HCT116 (cell line): ENCODE data around the gene PPM1M. TPM values are rescaled to one million over a fixed set of nuclear protein-coding genes. Genes with fewer than 3 reads are reported as not detected.

Experiments used
- ATAC-seq: fragments of 200-7000 bp; cut with Tn5 transposase; 2 replicates; pipeline ENCODE4 v1.9.1; 2020; ENCODE audit warnings: mild to moderate bottlenecking, moderate library complexity
- BruUV-seq: library from RNA; stranded (reverse); fragments of 400-500 nt; replicated peaks from 2 replicates; lab custom pipeline; 2021; lab: Mats Ljungman, UMichigan
- CTCF ChIA-PET: fragments of 300-600 bp; sonication (Branson Sonifier 250); formaldehyde crosslinking; loops from one replicate; lab custom pipeline; 2021; ENCODE audit warnings: antibody characterized with exemption; lab: Charles Lee
- POLR2A ChIA-PET: fragments of 300-600, 350-600 bp; sonication (Branson Sonifier 250); formaldehyde crosslinking; loops from one replicate; lab custom pipeline; 2021; ENCODE audit warnings: antibody characterized with exemption; lab: Charles Lee
- RAD21 ChIA-PET, 2 experiments: fragments of 300-600 bp; sonication (Branson Sonifier 250); formaldehyde crosslinking; loops; one replicate each; lab custom pipeline; 2023; ENCODE audit warnings: low total read pairs in 2 of 2; ENCODE audit not compliant: uncharacterized antibody in 2 of 2, unreplicated experiment in 2 of 2, low non-redundant PET in 1 of 2; lab: Charles Lee
- DNase-seq: peaks from one replicate; pipeline ENCODE4 v3.0.0-alpha.2; 2010; ENCODE audit warnings: low read depth, low spot score
- H2AFZ ChIP-seq: fragments of 200-600 bp; shearing (Covaris generic), sonication (generic); 2 replicates; pipeline ENCODE4 v1.6.1; 2017; ENCODE audit warnings: low read depth, mixed run types, mixed read lengths, antibody characterized with exemption, low read length; ENCODE audit not compliant: poor library complexity, severe bottlenecking
- H3K27ac ChIP-seq: 2 replicates; pipeline ENCODE4 v1.5.1; 2012; ENCODE audit warnings: low read depth, low read length
- H3K27me3 ChIP-seq: fragments of 200-600 bp; sonication (generic); 2 replicates; pipeline ENCODE4 v1.6.1; 2016; ENCODE audit warnings: mixed run types, low read length, mixed read lengths; ENCODE audit not compliant: insufficient read depth
- H3K36me3 ChIP-seq, 2 experiments: fragments of 200-500 bp in 1 of 2; fragments of 200-600 bp in 1 of 2; sonication (Bioruptor generic) in 1 of 2; sonication (generic) in 1 of 2; 2 replicates each; pipeline versions ENCODE4 v1.5.1 to v1.6.1; 2014 to 2016; ENCODE audit warnings: low read length in 2 of 2, inconsistent platforms in 1 of 2, mixed read lengths in 1 of 2, mixed run types in 1 of 2; ENCODE audit not compliant: insufficient read depth in 2 of 2, control insufficient read depth in 1 of 2
- H3K4me1 ChIP-seq, 2 experiments: fragments of 200-600 bp in 1 of 2; sonication (generic) in 1 of 2; 2 replicates each; pipeline versions ENCODE4 v1.5.1 to v1.6.1; 2012 to 2017; ENCODE audit warnings: low read length in 2 of 2, inconsistent platforms in 1 of 2, mild to moderate bottlenecking in 1 of 2, mixed read lengths in 1 of 2, mixed run types in 1 of 2, moderate library complexity in 1 of 2; ENCODE audit not compliant: insufficient read depth in 2 of 2, control insufficient read depth in 1 of 2
- H3K4me2 ChIP-seq: fragments of 200-600 bp; sonication (generic); 2 replicates; pipeline ENCODE4 v1.6.1; 2017; ENCODE audit warnings: mixed run types, low read length, mixed read lengths
- H3K4me3 ChIP-seq, 2 experiments: fragments of 200-600 bp in 1 of 2; sonication (generic) in 1 of 2; replicated peaks in 1 of 2; 2 replicates each; pipeline ENCODE4 v1.5.1; 2011 to 2016; ENCODE audit warnings: low read length in 2 of 2, control low read depth in 1 of 2, low read depth in 1 of 2, mild to moderate bottlenecking in 1 of 2, mixed read lengths in 1 of 2, mixed run types in 1 of 2
- H3K79me2 ChIP-seq: fragments of 200-600 bp; sonication (generic); 2 replicates; pipeline ENCODE4 v1.6.1; 2017; ENCODE audit warnings: mild to moderate bottlenecking, mixed run types, low read length, moderate library complexity, mixed read lengths; ENCODE audit not compliant: insufficient read depth
- H3K9ac ChIP-seq: fragments of 200-600 bp; sonication (generic); 2 replicates; pipeline ENCODE4 v1.6.1; 2016; ENCODE audit warnings: low read length, mixed read lengths
- H3K9me2 ChIP-seq: fragments of 200-600 bp; sonication (generic), shearing (Covaris generic); 2 replicates; pipeline ENCODE4 v1.6.1; 2017; ENCODE audit warnings: mixed run types, mild to moderate bottlenecking, moderate library complexity; ENCODE audit not compliant: insufficient read depth
- H3K9me3 ChIP-seq, 2 experiments: fragments of 200-500 bp in 1 of 2; fragments of 200-600 bp in 1 of 2; sonication (Bioruptor generic) in 1 of 2; sonication (generic) in 1 of 2; 2 replicates each; pipeline ENCODE4 v1.6.1; 2014 to 2017; ENCODE audit warnings: low read length in 2 of 2, mixed read lengths in 2 of 2, inconsistent platforms in 1 of 2, low read depth in 1 of 2, mild to moderate bottlenecking in 1 of 2, mixed run types in 1 of 2, moderate library complexity in 1 of 2; ENCODE audit not compliant: control insufficient read depth in 1 of 2, insufficient read depth in 1 of 2
- H4K20me1 ChIP-seq: fragments of 200-600 bp; sonication (generic), shearing (Covaris generic); 2 replicates; pipeline ENCODE4 v1.6.1; 2017; ENCODE audit warnings: mixed run types, mild to moderate bottlenecking, moderate library complexity; ENCODE audit not compliant: insufficient read depth
- CBX3 ChIP-seq: IDR thresholded peaks from 2 replicates; pipeline ENCODE4 v1.6.1; 2012; ENCODE audit warnings: low read depth
- CEBPB ChIP-seq: IDR thresholded peaks from 2 replicates; pipeline ENCODE4 v1.6.1; 2012; ENCODE audit warnings: low read depth
- FOSL1 ChIP-seq: IDR thresholded peaks from 2 replicates; pipeline ENCODE4 v1.6.1; 2012; ENCODE audit warnings: low read depth
- JUND ChIP-seq: IDR thresholded peaks from 2 replicates; pipeline ENCODE4 v1.6.1; 2012
- POLR2AphosphoS5 ChIP-seq: IDR thresholded peaks from 2 replicates; pipeline ENCODE4 v1.6.1; 2011; ENCODE audit warnings: mild to moderate bottlenecking, low read depth, low read length, moderate library complexity
- RAD21 ChIP-seq: IDR thresholded peaks from 2 replicates; pipeline ENCODE4 v1.6.1; 2012; ENCODE audit warnings: low read depth, mild to moderate bottlenecking
- SIN3A ChIP-seq: IDR thresholded peaks from 2 replicates; pipeline ENCODE4 v1.6.1; 2012; ENCODE audit warnings: low read depth
- TCF7L2 ChIP-seq: IDR thresholded peaks from 2 replicates; pipeline ENCODE4 v1.7.0; 2011; ENCODE audit warnings: borderline replicate concordance, inconsistent platforms; ENCODE audit not compliant: insufficient read depth, insufficient read length; ENCODE audit errors: extremely low read depth
- ZBTB33 ChIP-seq: IDR thresholded peaks from 2 replicates; pipeline ENCODE4 v1.6.1; 2011; ENCODE audit warnings: mild to moderate bottlenecking, low read length, moderate library complexity; ENCODE audit not compliant: insufficient replicate concordance; ENCODE audit errors: extremely low read depth
- ZNF274 ChIP-seq: fragments of 200-500 bp; sonication (Bioruptor generic); IDR thresholded peaks from 2 replicates; pipeline ENCODE4 v1.6.1; 2014; ENCODE audit warnings: mild to moderate bottlenecking, low read depth, low read length, inconsistent platforms
- intact Hi-C: fragments of 100-400 bp; cut with micrococcal nuclease; formaldehyde crosslinking; loops from 2 replicates; pipeline ENCODE4 v1.10.0; 2022
- total RNA-seq: library from RNA; stranded (reverse); gene quantifications from one replicate; pipeline ENCODE4 v1.2.1, GENCODE V29; 2021; ENCODE audit not compliant: unreplicated experiment
- TF ChIP-seq, protein P1 (sequence below): IDR thresholded peaks from 2 replicates; pipeline ENCODE4 v1.6.1; 2012
- TF ChIP-seq, protein P2 (sequence below): IDR thresholded peaks from 2 replicates; pipeline ENCODE4 v1.6.1; 2012; ENCODE audit warnings: low read depth

PPM1M gene
- total RNA-seq, 1 experiment from 2014 or later = 16.6 TPM

- DNase-seq = no peak
These were observed 1.5 kb upstream of the PPM1M start for GRCh38 chr3:52243791-52244628.

DNA sequence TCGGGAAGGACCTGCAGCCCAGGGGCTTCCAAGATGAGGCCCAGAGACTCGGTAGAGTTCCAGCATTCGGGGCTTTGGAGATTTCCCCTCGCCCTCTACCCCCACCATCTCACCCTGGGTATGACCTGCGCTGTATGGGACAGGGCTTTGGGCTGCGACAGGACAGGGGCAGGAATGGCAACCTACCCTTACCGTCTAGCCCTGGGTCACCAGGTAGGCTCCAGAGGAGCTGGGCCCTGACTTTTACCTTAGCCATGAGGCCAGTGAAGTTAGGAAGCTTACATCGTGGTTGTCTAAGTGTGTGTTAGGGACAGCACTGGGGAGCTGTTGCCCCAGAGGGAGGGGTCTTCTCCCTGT, 683 bp downstream of the PPM1M start:
- Histone ChIP-seq H3K4me1 (peaks cover 20 to 33% of the 10 kb centered on the region in 2 experiments; a peak in 3 of 4 replicates), H3K36me3 (peaks cover 2 to 12% of the 10 kb centered on the region in 2 experiments; a peak in 3 of 4 replicates), H2AFZ (peak overlapping the region; percentile 85), H3K9me3 (peaks cover 0 to 4% of the 10 kb centered on the region in 2 experiments; a peak in 1 of 4 replicates), H3K9ac (peak overlapping the region; percentile 64), H3K27ac (peak overlapping the region; percentile 59; the same call in 1 of the 2 replicates), H3K79me2 (no peaks in the 10 kb centered on the region), H3K27me3 (no peaks in the 10 kb centered on the region), H3K9me2 (no peaks in the 10 kb centered on the region), H4K20me1 (no peaks in the 10 kb centered on the region), H3K4me2 (peak overlapping the region; percentile 96), H3K4me3 (peak overlapping the region; percentile 37 to 63)
- POLR2A ChIA-PET = no interaction called here
- no TSS peak for BruUV-seq
- intact Hi-C loops = no loop called here
- CTCF ChIA-PET = no interaction called here
- ATAC-seq (peak; percentile 26), DNase-seq (no peak)
- RAD21 ChIA-PET = interaction anchor here in 1 of 2 experiments (0.6 kb wide), 1 partner anchor 13 kb away, joined by 4 read pairs; no protein-coding TSS in a partner anchor
- TF ChIP-seq, protein P1, sequence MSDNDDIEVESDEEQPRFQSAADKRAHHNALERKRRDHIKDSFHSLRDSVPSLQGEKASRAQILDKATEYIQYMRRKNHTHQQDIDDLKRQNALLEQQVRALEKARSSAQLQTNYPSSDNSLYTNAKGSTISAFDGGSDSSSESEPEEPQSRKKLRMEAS = no peak
- TF ChIP-seq, protein P2, sequence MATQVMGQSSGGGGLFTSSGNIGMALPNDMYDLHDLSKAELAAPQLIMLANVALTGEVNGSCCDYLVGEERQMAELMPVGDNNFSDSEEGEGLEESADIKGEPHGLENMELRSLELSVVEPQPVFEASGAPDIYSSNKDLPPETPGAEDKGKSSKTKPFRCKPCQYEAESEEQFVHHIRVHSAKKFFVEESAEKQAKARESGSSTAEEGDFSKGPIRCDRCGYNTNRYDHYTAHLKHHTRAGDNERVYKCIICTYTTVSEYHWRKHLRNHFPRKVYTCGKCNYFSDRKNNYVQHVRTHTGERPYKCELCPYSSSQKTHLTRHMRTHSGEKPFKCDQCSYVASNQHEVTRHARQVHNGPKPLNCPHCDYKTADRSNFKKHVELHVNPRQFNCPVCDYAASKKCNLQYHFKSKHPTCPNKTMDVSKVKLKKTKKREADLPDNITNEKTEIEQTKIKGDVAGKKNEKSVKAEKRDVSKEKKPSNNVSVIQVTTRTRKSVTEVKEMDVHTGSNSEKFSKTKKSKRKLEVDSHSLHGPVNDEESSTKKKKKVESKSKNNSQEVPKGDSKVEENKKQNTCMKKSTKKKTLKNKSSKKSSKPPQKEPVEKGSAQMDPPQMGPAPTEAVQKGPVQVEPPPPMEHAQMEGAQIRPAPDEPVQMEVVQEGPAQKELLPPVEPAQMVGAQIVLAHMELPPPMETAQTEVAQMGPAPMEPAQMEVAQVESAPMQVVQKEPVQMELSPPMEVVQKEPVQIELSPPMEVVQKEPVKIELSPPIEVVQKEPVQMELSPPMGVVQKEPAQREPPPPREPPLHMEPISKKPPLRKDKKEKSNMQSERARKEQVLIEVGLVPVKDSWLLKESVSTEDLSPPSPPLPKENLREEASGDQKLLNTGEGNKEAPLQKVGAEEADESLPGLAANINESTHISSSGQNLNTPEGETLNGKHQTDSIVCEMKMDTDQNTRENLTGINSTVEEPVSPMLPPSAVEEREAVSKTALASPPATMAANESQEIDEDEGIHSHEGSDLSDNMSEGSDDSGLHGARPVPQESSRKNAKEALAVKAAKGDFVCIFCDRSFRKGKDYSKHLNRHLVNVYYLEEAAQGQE = no peak
- TF ChIP-seq RAD21 (no peak), JUND (no peak), SIN3A (no peak), ZNF274 (no peak), CEBPB (no peak), ZBTB33 (no peak), TCF7L2 (no peak), CBX3 (no peak)

More at GRCh38 chr3:52243791-52244628, 1.5 kb upstream of the PPM1M start:
- H3K9me3 ChIP-seq = peaks cover 0 to 4% of the 10 kb centered on the region in 2 experiments; a peak in 1 of 4 replicates
- CTCF ChIA-PET = interaction anchor here (1.3 kb wide), 1 partner anchor 35 kb away, joined by 3 read pairs; the partner anchor contains the start of gene WDR82
- peaks cover 34 to 50% of the 10 kb centered on the region in 2 experiments; a peak in 3 of 4 replicates for H3K4me1 ChIP-seq
- POLR2A ChIA-PET = interaction anchor here (0.8 kb wide), 1 partner anchor 33 kb away, joined by 3 read pairs; no protein-coding TSS in a partner anchor
- no peaks in the 10 kb centered on the region for H3K9me2 ChIP-seq
- TF ChIP-seq POLR2AphosphoS5 = peak; percentile 45; the same call in 1 of the 2 replicates
- no peak for TF ChIP-seq FOSL1
- no peak overlapping the region for H2AFZ ChIP-seq
- H3K27me3 ChIP-seq = no peaks in the 10 kb centered on the region
- BruUV-seq = no TSS peak
- no peaks in the 10 kb centered on the region for H4K20me1 ChIP-seq
- ATAC-seq = peak; percentile 3; the same call in 1 of the 2 replicates
- peak overlapping the region; percentile 1; the same call in 1 of the 2 replicates for H3K27ac ChIP-seq
- H3K9ac ChIP-seq = peak overlapping the region; percentile 1; the same call in 1 of the 2 replicates
- peak overlapping the region in 1 of 2 experiments; percentile 16; a peak in 1 of 4 replicates for H3K4me3 ChIP-seq
- peaks cover 0 to 3% of the 10 kb centered on the region in 2 experiments; a peak in 1 of 4 replicates for H3K36me3 ChIP-seq
- peaks cover 3% of the 10 kb centered on the region; the same call in 1 of the 2 replicates for H3K79me2 ChIP-seq
- H3K4me2 ChIP-seq = peak overlapping the region; percentile 96
- RAD21 ChIA-PET = no interaction called here
- intact Hi-C loops = no loop called here
